Muscle of back (tissue), 11 donors: Measurements from ENCODE around the gene KRTAP12-2. TPM values are rescaled to one million over a fixed set of nuclear protein-coding genes. Genes with fewer than 3 reads are reported as not detected.
"Not testable (repeated sequence)": the region's sequence is repeated elsewhere in the genome, so short reads cannot be mapped to it uniquely, and the experiment has no call there.

ENCODE experiments used
- DNase-seq, 3 donors: peaks; one replicate each; pipeline versions ENCODE4 v3.0.0 to v3.0.0-alpha.2; 2013
- polyA plus RNA-seq, 10 donors: library from polyadenylated mRNA; unstranded; fragments of 120-200 nt; gene quantifications; one replicate each; pipeline ENCODE4 v1.2.1, GENCODE V29; 2013; ENCODE audit not compliant: insufficient read length in 10 of 10

The KRTAP12-2 gene
- polyA plus RNA-seq, 10 donors, result not detected

GRCh38 chr21:44627831-44628233, 38.9 kb downstream of the KRTAP12-2 start:
- DNase-seq, result not testable (repeated sequence)

- not testable (repeated sequence) for DNase-seq
Observed at GRCh38 chr21:44627181-44627822, 39.4 kb downstream of the KRTAP12-2 start.

GRCh38 chr21:44626673-44627143, 40.0 kb downstream of the KRTAP12-2 start, which contains the start of gene KRTAP10-9:
Gene KRTAP10-9, plus strand, starts transcription at chr21:44627093. Its CDS starts 79 bp downstream, at chr21:44627172.
- no peak for DNase-seq

GRCh38 chr21:44626262-44626661, 40.5 kb downstream of the KRTAP12-2 start:
- no peak for DNase-seq

- no peak for DNase-seq
Observed at GRCh38 chr21:44625756-44626155, 41.0 kb downstream of the KRTAP12-2 start.

GRCh38 chr21:44623575-44623974, 43.2 kb downstream of the KRTAP12-2 start:
- no peak for DNase-seq

- no peak for DNase-seq
Observed at GRCh38 chr21:44619886-44620285, 46.8 kb downstream of the KRTAP12-2 start.

GRCh38 chr21:44618909-44619308, 47.8 kb downstream of the KRTAP12-2 start:
- DNase-seq, result no peak

- no peak for DNase-seq
Observed at GRCh38 chr21:44618504-44618903, 48.2 kb downstream of the KRTAP12-2 start.

- no peak for DNase-seq
Observed at GRCh38 chr21:44617071-44617501, 49.6 kb downstream of the KRTAP12-2 start.

- DNase-seq, result no peak
Observed at GRCh38 chr21:44616591-44616926, 50.2 kb downstream of the KRTAP12-2 start.

Other genes with a start within 250 kb of the KRTAP12-2 start
- 1 to 10 TPM; 2.0 to 4.3 (median 2.6) TPM for gene LRRC3, start 211.4 kb downstream of the KRTAP12-2 start, polyA plus RNA-seq
- gene KRTAP10-1, start 126.7 kb downstream of the KRTAP12-2 start, polyA plus RNA-seq, result not detected
- gene KRTAP10-2, start 115.4 kb downstream of the KRTAP12-2 start, polyA plus RNA-seq, result not detected
- gene KRTAP10-3, start 108.1 kb downstream of the KRTAP12-2 start, polyA plus RNA-seq, result not detected
- gene KRTAP10-4, start 93.2 kb downstream of the KRTAP12-2 start, polyA plus RNA-seq, result not detected
- not detected for gene KRTAP10-5, start 86.3 kb downstream of the KRTAP12-2 start, polyA plus RNA-seq
- gene KRTAP10-6, start 74.4 kb downstream of the KRTAP12-2 start, polyA plus RNA-seq, result not detected
- not detected for gene KRTAP10-7, start 66.3 kb downstream of the KRTAP12-2 start, polyA plus RNA-seq
- not detected for gene KRTAP10-8, start 54.8 kb downstream of the KRTAP12-2 start, polyA plus RNA-seq
- not detected for gene KRTAP10-9, start 39.8 kb downstream of the KRTAP12-2 start, polyA plus RNA-seq
- not detected for gene KRTAP10-10, start 29.6 kb downstream of the KRTAP12-2 start, polyA plus RNA-seq
- gene KRTAP10-11, start 20.5 kb downstream of the KRTAP12-2 start, polyA plus RNA-seq, result not detected
- not detected for gene KRTAP12-4, start 12.3 kb downstream of the KRTAP12-2 start, polyA plus RNA-seq
- gene KRTAP12-3, start 9.0 kb downstream of the KRTAP12-2 start, polyA plus RNA-seq, result not detected
- not detected for gene KRTAP12-1, start 15.2 kb upstream of the KRTAP12-2 start, polyA plus RNA-seq
- gene KRTAP10-12, start 30.2 kb upstream of the KRTAP12-2 start, polyA plus RNA-seq, result not detected
- gene TSPEAR, start 44.6 kb upstream of the KRTAP12-2 start, polyA plus RNA-seq, result 1 to 10 TPM in 2 of 10 donors, under 1 TPM in 7, not detected in 1; 0.10 to 3.2 (median 0.22) TPM
- 100 to 1,000 TPM in 3 of 10 donors, 10 to 100 TPM in 7; 54.9 to 109 (median 77.1) TPM for gene UBE2G2, start 134.9 kb upstream of the KRTAP12-2 start, polyA plus RNA-seq
- 10 to 100 TPM; 60.0 to 88.6 (median 67.5) TPM for gene SUMO3, start 151.1 kb upstream of the KRTAP12-2 start, polyA plus RNA-seq
- gene PTTG1IP, start 206.8 kb upstream of the KRTAP12-2 start, polyA plus RNA-seq, result 100 to 1,000 TPM; 116 to 144 (median 127) TPM